HG03097 (cell line): ENCODE measurements around the gene NAP1L4.

Experiments
- ATAC-seq: cut with Tn5 transposase; IDR thresholded peaks from one replicate; pipeline ENCODE4 v1.9.1; 2021; ENCODE audit not compliant: unreplicated experiment, low FRiP score

The NAP1L4 gene

GRCh38 chr11:3011891-3012885 is 20.1 kb upstream of the NAP1L4 start:
- ATAC-seq = no peak

GRCh38 chr11:3010521-3011275 is 18.6 kb upstream of the NAP1L4 start:
- no peak for ATAC-seq

GRCh38 chr11:3010004-3010403 is 17.9 kb upstream of the NAP1L4 start:
- ATAC-seq = no peak

- no peak for ATAC-seq
Observed at GRCh38 chr11:3009481-3009880, 17.4 kb upstream of the NAP1L4 start.

- ATAC-seq = no peak
Observed at GRCh38 chr11:3008746-3009336, 16.7 kb upstream of the NAP1L4 start.

GRCh38 chr11:3007404-3008010 is 15.4 kb upstream of the NAP1L4 start:
- ATAC-seq = no peak

GRCh38 chr11:3006505-3007260 is 14.6 kb upstream of the NAP1L4 start:
- no peak for ATAC-seq

- ATAC-seq = no peak
Observed at GRCh38 chr11:3004481-3004880, 12.4 kb upstream of the NAP1L4 start.

GRCh38 chr11:3003396-3004231 is 11.5 kb upstream of the NAP1L4 start:
- ATAC-seq = no peak

- ATAC-seq = no peak
Observed at GRCh38 chr11:3002871-3003270, 10.7 kb upstream of the NAP1L4 start.

GRCh38 chr11:3002351-3002861 is 10.3 kb upstream of the NAP1L4 start:
- ATAC-seq = no peak

- no peak for ATAC-seq
Observed at GRCh38 chr11:3001496-3001895, 9.4 kb upstream of the NAP1L4 start.

GRCh38 chr11:3000032-3000961 is 8.2 kb upstream of the NAP1L4 start:
- no peak for ATAC-seq

- no peak for ATAC-seq
Observed at GRCh38 chr11:2999464-2999998, 7.4 kb upstream of the NAP1L4 start.

- ATAC-seq = no peak
Observed at GRCh38 chr11:2998073-2998850, 6.1 kb upstream of the NAP1L4 start.

GRCh38 chr11:2997406-2997805 is 5.3 kb upstream of the NAP1L4 start:
- ATAC-seq = no peak

GRCh38 chr11:2996976-2997375 is 4.8 kb upstream of the NAP1L4 start:
- no peak for ATAC-seq
